Neuron (in vitro differentiated cells): ENCODE measurements around the gene HS1BP3.

ENCODE experiments used
- H2AFZ ChIP-seq: one replicate; pipeline ENCODE4 v1.6.1; 2013; ENCODE audit warnings: low read depth, mild to moderate bottlenecking, inconsistent platforms, low read length, moderate library complexity
- H3K27me3 ChIP-seq: one replicate; pipeline ENCODE4 v1.6.1; 2013; ENCODE audit warnings: low read length; ENCODE audit not compliant: insufficient read depth
- H3K36me3 ChIP-seq: one replicate; pipeline ENCODE4 v1.6.1; 2013; ENCODE audit warnings: low read length; ENCODE audit not compliant: insufficient read depth
- H3K4me1 ChIP-seq: one replicate; pipeline ENCODE4 v1.6.1; 2013; ENCODE audit warnings: low read length; ENCODE audit not compliant: insufficient read depth
- H3K4me3 ChIP-seq: 2 replicates; pipeline ENCODE4 v1.5.1; 2013; ENCODE audit warnings: mild to moderate bottlenecking, low read length, moderate library complexity
- H3K9me3 ChIP-seq: one replicate; pipeline ENCODE4 v1.6.1; 2013; ENCODE audit warnings: low read length

Gene HS1BP3

GRCh38 chr2:20652673-20653575 lies 2.0 kb upstream of the HS1BP3 start:
- no peaks in the 10 kb centered on the region for H3K36me3 ChIP-seq
- H2AFZ ChIP-seq, result no peak overlapping the region
- no peaks in the 10 kb centered on the region for H3K9me3 ChIP-seq
- H3K27me3 ChIP-seq, result peaks cover 15% of the 10 kb centered on the region
- peaks cover 23% of the 10 kb centered on the region for H3K4me1 ChIP-seq
- no peak overlapping the region for H3K4me3 ChIP-seq

- Histone ChIP-seq H3K36me3 (no peaks in the 10 kb centered on the region), H3K4me3 (no peak overlapping the region), H3K4me1 (peaks cover 27% of the 10 kb centered on the region), H3K27me3 (peaks cover 11% of the 10 kb centered on the region), H2AFZ (no peak overlapping the region), H3K9me3 (no peaks in the 10 kb centered on the region)
Measured at GRCh38 chr2:20652141-20652540, 1.2 kb upstream of the HS1BP3 start.

- Histone ChIP-seq H3K36me3 (no peaks in the 10 kb centered on the region), H3K4me1 (peaks cover 27% of the 10 kb centered on the region), H2AFZ (peak overlapping the region; percentile 93), H3K4me3 (peak overlapping the region; percentile 76), H3K9me3 (no peaks in the 10 kb centered on the region), H3K27me3 (peaks cover 6% of the 10 kb centered on the region)
Measured at GRCh38 chr2:20651731-20652099, 817 bp upstream of the HS1BP3 start.

- Histone ChIP-seq H3K27me3 (no peaks in the 10 kb centered on the region), H3K4me3 (peak overlapping the region; percentile 76), H2AFZ (peak overlapping the region; percentile 92), H3K9me3 (no peaks in the 10 kb centered on the region), H3K4me1 (peaks cover 23% of the 10 kb centered on the region), H3K36me3 (no peaks in the 10 kb centered on the region)
Measured at GRCh38 chr2:20650393-20650876, 463 bp downstream of the HS1BP3 start.

GRCh38 chr2:20649976-20650375 lies 922 bp downstream of the HS1BP3 start:
- no peak overlapping the region for H2AFZ ChIP-seq
- H3K4me3 ChIP-seq, result peak overlapping the region; percentile 76
- peaks cover 23% of the 10 kb centered on the region for H3K4me1 ChIP-seq
- no peaks in the 10 kb centered on the region for H3K36me3 ChIP-seq
- no peaks in the 10 kb centered on the region for H3K9me3 ChIP-seq
- H3K27me3 ChIP-seq, result no peaks in the 10 kb centered on the region

- Histone ChIP-seq H2AFZ (no peak overlapping the region), H3K27me3 (no peaks in the 10 kb centered on the region), H3K36me3 (no peaks in the 10 kb centered on the region), H3K4me1 (peaks cover 23% of the 10 kb centered on the region), H3K4me3 (no peak overlapping the region), H3K9me3 (no peaks in the 10 kb centered on the region)
Measured at GRCh38 chr2:20649576-20649975, 1.3 kb downstream of the HS1BP3 start.

- Histone ChIP-seq H3K36me3 (no peaks in the 10 kb centered on the region), H3K27me3 (no peaks in the 10 kb centered on the region), H3K4me3 (no peak overlapping the region)
Measured at GRCh38 chr2:20648831-20649230, 2.1 kb downstream of the HS1BP3 start.

GRCh38 chr2:20648206-20648605 lies 2.7 kb downstream of the HS1BP3 start:
- Histone ChIP-seq H3K27me3 (no peaks in the 10 kb centered on the region), H3K36me3 (no peaks in the 10 kb centered on the region), H3K4me1 (peaks cover 23% of the 10 kb centered on the region), H3K9me3 (no peaks in the 10 kb centered on the region), H3K4me3 (no peak overlapping the region), H2AFZ (no peak overlapping the region)

More at GRCh38 chr2:20648831-20649230, 2.1 kb downstream of the HS1BP3 start:
- Histone ChIP-seq H3K4me1 (peaks cover 23% of the 10 kb centered on the region), H2AFZ (no peak overlapping the region), H3K9me3 (no peaks in the 10 kb centered on the region)

- no peaks in the 10 kb centered on the region for H3K9me3 ChIP-seq
- no peak overlapping the region for H2AFZ ChIP-seq
- no peaks in the 10 kb centered on the region for H3K27me3 ChIP-seq
- H3K36me3 ChIP-seq, result no peaks in the 10 kb centered on the region
- H3K4me1 ChIP-seq, result peaks cover 23% of the 10 kb centered on the region
- no peak overlapping the region for H3K4me3 ChIP-seq
Measured at GRCh38 chr2:20647738-20648137, 3.2 kb downstream of the HS1BP3 start.

GRCh38 chr2:20647211-20647610 lies 3.7 kb downstream of the HS1BP3 start:
- Histone ChIP-seq H3K27me3 (no peaks in the 10 kb centered on the region), H3K4me1 (peaks cover 23% of the 10 kb centered on the region), H3K9me3 (no peaks in the 10 kb centered on the region), H3K4me3 (no peak overlapping the region), H2AFZ (no peak overlapping the region), H3K36me3 (no peaks in the 10 kb centered on the region)

- peaks cover 19% of the 10 kb centered on the region for H3K4me1 ChIP-seq
- H3K27me3 ChIP-seq, result no peaks in the 10 kb centered on the region
- no peak overlapping the region for H3K4me3 ChIP-seq
- no peak overlapping the region for H2AFZ ChIP-seq
- H3K36me3 ChIP-seq, result no peaks in the 10 kb centered on the region
- no peaks in the 10 kb centered on the region for H3K9me3 ChIP-seq
Measured at GRCh38 chr2:20646446-20646845, 4.5 kb downstream of the HS1BP3 start.

GRCh38 chr2:20645761-20646160 lies 5.1 kb downstream of the HS1BP3 start:
- H3K27me3 ChIP-seq, result no peaks in the 10 kb centered on the region
- no peaks in the 10 kb centered on the region for H3K36me3 ChIP-seq
- no peak overlapping the region for H3K4me3 ChIP-seq
- H3K9me3 ChIP-seq, result no peaks in the 10 kb centered on the region
- peaks cover 19% of the 10 kb centered on the region for H3K4me1 ChIP-seq
- H2AFZ ChIP-seq, result no peak overlapping the region

GRCh38 chr2:20645301-20645701 lies 5.6 kb downstream of the HS1BP3 start:
- no peaks in the 10 kb centered on the region for H3K36me3 ChIP-seq
- peaks cover 15% of the 10 kb centered on the region for H3K4me1 ChIP-seq
- no peaks in the 10 kb centered on the region for H3K9me3 ChIP-seq

More at GRCh38 chr2:20645301-20645701, 5.6 kb downstream of the HS1BP3 start:
- no peaks in the 10 kb centered on the region for H3K27me3 ChIP-seq
- no peak overlapping the region for H2AFZ ChIP-seq
- no peak overlapping the region for H3K4me3 ChIP-seq
